ENCODE results near the gene MPG.

GRCh38 chr16:55571-56136 lies 22.4 kb upstream of the MPG start:
- TF ChIP-seq RAD21 (IDR thresholded peaks at IDR 0.05): no peak
- no peak for TF ChIP-seq CTCF (IDR thresholded peaks at IDR 0.05; ENCODE audit: low read depth, low read length, missing input control)
- TF ChIP-seq JUND (IDR thresholded peaks at IDR 0.05): no peak
- TF ChIP-seq HNF4A (conservative IDR thresholded peaks at IDR 0.05): no peak
- no peak for TF ChIP-seq SP1 (IDR thresholded peaks at IDR 0.05)
- TF ChIP-seq FOXA1 (IDR thresholded peaks at IDR 0.05): no peak
- no peak for TF ChIP-seq YY1 (IDR thresholded peaks at IDR 0.05)
- TF ChIP-seq REST (IDR thresholded peaks at IDR 0.05): no peak
- no peak for TF ChIP-seq GABPA (IDR thresholded peaks at IDR 0.05 in 1 of 2, conservative IDR thresholded peaks at IDR 0.05 in 1 of 2)

Measured in liver (tissue), 3 donors.